GM19025 (cell line): ENCODE results near the gene SCNM1.
"Not testable (repeated sequence)": the region's sequence is repeated elsewhere in the genome, so short reads cannot be mapped to it uniquely, and the experiment has no call there.

Experiments used
- ATAC-seq: cut with Tn5 transposase; IDR thresholded peaks from one replicate; pipeline ENCODE4 v1.9.1; 2021; ENCODE audit warnings: mild to moderate bottlenecking, low read depth, moderate library complexity; ENCODE audit not compliant: unreplicated experiment

Gene SCNM1

DNA sequence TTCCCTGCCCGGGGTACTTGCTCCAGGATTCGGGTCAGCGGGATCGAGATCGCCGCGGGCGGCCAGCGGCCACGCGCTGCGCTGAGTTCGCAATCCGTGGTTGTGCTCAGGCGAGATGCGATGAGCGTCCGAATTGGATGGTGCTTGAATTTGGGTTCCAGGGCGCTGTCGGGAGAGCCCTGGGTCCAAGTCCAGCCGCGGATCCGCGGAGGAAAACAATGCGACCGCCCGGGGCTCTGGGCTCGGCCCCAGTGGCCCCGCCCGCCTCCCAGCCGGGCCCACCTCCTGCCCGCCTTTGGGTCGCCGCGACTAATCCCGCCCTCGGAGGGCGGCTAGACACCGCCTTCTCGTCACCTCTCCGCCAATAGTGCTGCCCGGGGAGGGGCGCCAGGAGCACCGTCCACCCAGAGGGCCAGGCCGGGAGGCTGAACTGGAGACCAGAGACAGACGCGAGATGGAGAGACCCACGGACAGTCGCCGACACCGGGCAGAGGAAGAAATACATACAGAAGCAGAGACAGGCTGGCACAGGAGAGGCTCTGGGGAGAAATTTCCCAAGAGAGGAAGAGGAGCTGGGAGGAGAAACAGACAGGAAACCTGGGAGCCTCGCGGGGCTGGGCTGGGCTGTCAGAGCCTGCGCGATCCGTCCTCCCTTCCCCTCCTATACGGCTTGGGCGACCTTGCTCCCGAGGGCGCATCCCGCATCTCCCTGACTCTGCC, 19.4 kb upstream of the SCNM1 start, which contains the start of gene SEMA6C:
SEMA6C (minus strand) TSS at position 220 of the 720 bp plus-strand sequence. CDS start 4,010 bp downstream, outside the sequence.
- ATAC-seq: peak; percentile 100

DNA sequence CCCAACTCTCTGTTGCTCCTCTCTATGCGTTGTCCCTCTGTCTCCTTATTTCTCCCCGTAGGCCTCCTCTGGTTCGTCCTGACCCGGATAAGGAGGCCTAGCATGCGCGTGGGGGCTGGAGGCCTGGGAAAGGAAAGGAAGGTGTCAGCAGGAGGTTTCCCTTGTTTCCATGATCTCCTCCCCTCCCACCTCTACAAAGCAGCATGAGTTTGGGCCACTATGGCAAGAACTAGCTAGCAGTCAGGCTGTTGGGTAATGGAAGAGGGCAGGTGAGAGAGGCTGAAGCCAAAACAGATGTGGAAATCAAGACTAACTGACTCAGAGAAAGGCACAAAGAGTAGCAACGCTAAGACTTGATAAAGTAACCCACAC, 18.8 kb upstream of the SCNM1 start:
- no peak for ATAC-seq

DNA sequence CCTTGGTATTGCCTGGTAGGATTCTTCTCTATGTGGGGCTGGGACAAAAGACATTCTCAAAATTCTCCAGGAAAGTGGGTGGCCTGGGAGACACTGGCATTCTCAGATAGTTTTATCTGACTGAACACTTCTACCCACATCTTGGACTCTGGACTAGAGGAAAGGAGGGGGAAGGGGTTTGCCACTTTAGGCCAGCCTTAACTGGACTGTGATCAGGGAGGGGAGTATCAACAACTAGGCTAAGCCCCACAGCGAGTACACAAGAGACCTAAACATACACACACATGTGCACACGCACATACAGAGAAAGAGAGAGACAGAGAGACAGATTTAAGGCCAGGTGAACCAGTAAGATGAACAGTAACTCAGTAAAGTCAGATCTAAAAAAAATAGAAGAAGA, 18.3 kb upstream of the SCNM1 start:
- no peak for ATAC-seq

DNA sequence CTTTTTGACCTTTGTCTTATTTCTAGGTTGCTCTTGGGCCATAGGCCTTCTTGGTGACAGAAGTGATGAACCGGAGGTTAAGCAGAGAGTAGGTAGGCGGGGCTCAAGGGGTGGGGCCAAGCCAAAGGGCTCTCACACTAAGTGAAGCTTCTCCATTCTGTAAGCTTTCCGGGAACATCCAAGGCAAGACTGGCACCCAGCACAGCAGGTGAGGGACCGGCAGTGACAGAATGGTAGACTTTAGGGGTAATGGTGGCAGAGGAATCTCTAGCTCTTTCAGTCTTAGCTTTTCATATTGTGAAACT, 9.5 kb upstream of the SCNM1 start, which contains the start of gene TNFAIP8L2:
TNFAIP8L2 (plus strand) TSS at position 135 of the 305 bp plus-strand sequence. CDS start 2,049 bp downstream, outside the sequence.
- peak; percentile 49 for ATAC-seq

DNA sequence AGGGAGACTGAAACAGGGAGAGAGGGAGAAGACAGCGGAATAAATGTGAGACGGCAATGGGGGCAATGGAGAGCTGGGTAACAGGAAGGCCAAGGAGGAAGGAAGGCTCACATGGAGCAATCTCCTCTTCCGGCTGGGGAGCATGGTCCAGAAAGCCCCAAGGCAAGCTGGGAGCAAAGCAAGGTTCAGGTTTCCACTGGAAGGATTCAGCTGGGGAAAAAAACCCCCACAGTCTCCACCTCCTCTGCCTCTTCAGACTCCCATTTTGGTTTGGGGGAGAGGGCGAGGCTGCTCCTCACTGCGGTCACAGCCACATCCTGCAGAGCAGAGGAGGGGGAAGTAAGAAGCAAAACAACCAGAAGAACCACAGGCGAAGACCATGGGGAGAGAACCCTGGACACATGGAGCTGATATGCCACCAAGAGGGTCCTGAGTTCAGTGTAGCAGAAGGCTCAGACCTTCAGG, 8.8 kb upstream of the SCNM1 start:
- ATAC-seq: no peak

DNA sequence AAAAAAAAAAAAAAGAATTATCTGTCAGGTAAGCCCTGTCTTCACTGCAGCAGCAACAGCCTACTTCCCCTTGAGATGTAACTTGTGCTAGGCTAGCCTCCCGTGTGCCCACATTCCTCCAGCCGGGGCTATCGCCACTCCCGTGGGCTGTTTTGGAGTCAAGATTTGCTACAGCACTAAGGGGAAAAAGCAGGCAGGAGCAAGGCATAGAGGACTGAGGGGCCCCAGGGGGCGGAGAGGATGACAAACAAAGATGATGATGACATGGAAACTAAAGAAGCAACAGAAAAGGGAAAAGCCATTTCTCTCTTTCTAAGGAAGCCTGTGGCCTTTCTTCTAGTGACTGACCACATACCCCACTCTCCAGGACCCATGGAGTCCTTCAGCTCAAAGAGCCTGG, 7.6 kb upstream of the SCNM1 start:
- ATAC-seq: no peak

DNA sequence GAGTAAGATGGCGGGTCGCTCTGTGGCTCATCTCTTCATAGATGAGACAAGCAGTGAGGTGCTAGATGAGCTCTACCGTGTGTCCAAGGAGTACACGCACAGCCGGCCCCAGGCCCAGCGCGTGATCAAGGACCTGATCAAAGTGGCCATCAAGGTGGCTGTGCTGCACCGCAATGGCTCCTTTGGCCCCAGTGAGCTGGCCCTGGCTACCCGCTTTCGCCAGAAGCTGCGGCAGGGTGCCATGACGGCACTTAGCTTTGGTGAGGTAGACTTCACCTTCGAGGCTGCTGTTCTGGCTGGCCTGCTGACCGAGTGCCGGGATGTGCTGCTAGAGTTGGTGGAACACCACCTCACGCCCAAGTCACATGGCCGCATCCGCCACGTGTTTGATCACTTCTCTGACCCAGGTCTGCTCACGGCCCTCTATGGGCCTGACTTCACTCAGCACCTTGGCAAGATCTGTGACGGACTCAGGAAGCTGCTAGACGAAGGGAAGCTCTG, 7.1 kb upstream of the SCNM1 start:
- no peak for ATAC-seq

DNA sequence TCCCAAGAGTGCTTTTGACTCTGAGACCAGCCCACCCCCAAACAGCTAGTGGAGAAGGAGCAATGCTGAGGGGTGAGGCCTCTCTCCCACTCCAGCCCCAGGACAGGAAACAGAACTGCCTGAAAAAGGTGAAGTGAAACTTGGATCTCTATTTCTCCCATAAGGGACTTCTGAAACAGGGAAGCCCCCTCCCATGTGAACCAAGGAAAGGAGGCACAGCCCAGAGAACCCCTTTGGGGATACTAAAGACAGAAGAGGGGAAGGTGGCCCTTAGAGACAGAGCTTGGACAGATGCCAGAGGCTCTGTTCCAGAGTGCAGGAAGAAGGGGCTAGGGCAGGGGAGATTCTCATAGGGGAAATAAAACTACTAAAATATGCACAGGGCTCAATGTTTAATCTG, 6.6 kb upstream of the SCNM1 start:
- no peak for ATAC-seq

DNA sequence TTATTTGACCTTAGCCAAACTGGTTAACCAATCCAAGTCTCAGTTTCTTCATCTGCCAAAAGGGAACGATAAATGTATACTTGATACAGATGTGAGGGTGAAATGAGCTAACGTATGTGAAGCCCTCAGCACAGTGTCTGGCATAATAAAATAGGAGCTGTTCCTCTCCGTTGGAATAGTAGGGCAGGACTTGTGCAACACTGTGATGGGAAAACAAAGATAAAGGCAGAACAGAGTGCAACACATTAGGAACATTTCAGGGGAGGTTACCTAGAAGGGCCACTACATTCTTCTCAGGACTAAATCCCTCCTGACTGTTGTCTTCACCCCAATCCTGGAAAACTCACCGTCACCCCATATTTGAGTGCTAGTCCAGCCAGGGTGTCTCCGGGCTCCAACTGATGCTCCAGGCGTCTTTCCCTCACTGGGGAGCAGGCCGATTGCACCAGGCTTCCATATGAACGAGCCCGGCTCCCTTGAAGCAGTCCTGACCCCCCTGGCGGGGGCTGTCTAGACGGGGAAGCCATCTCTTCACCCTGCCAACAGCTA, 1.1 kb upstream of the SCNM1 start:
- ATAC-seq: no peak

DNA sequence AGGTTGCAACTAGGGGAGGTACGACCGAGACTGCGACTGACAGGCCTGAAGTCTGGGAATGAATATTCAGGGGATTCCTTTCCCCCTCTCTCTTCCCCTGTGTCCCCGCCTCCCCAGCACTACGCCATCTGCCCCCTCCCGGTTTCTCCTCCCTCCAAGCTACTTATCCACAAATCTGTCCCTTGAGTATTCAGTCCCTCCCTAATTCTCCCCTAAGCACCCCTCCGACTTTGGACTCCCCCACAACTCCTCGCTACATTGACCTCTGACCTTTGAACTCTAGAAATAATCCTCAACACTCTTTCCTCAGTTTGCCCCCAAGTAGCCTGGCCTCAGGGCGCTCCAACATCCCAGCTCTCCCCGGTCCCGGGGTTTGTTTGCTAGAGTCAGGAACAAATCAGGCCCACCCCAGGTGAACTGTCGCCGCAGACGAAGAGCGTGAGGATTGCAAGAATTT, 635 bp upstream of the SCNM1 start:
- ATAC-seq: no peak

DNA sequence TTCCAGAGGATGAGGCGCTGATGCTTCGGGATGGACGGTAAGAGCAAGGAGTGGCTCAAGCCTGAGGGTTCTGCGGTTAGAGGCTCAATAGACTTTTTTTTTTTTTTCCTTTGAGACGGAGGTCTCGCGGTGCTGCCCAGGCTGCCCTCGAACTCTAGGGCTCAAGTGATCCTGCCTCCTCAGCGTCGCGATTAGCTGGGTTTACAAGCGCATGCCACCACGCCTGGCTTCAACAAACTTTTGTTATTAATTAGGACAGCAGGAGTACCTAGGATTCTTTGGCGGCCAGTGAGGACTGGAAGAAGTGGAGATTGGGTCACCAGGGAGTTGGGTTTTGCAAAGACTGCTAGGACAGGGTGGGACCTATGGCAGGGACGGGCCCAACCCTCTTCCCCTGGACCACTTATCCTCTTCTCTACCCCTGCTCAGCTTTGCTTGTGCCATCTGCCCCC, 587 bp downstream of the SCNM1 start:
- no peak for ATAC-seq

DNA sequence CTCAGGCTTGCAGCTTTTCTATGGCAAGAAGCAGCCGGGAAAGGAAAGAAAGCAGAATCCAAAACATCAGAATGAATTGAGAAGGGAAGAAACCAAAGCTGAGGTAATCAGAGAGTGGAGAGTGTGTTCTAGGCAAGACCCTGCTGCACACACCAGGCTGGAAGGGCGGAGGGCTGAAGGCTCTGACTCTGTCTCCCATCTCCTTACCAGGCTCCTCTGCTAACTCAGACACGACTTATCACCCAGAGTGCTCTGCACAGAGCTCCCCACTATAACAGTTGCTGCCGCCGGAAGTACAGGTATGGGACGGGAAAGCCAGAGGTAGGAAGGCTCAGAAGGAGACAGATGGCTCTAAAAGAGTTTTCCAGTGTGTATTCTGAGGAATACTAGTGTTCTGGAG, 1.2 kb downstream of the SCNM1 start:
- no peak for ATAC-seq

DNA sequence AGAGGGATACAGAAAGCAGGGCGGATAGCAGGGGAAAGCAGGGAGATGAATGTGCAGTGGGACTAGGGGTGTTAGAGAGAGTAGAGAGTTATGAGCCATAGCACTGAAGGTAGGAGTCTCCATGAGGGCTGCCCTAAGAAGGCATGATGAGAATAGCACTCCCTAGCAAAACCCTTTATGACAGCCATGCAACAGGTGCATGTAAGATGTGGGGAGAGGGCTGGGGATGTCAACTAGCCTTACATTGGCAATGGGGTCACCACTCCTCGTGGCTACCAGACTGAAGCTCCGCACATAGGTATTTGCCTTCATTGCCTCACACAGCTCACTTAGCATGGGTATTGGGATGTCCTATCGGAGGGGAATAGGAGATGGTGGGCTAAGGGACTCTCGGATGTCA, 5.2 kb downstream of the SCNM1 start:
- ATAC-seq: no peak

DNA sequence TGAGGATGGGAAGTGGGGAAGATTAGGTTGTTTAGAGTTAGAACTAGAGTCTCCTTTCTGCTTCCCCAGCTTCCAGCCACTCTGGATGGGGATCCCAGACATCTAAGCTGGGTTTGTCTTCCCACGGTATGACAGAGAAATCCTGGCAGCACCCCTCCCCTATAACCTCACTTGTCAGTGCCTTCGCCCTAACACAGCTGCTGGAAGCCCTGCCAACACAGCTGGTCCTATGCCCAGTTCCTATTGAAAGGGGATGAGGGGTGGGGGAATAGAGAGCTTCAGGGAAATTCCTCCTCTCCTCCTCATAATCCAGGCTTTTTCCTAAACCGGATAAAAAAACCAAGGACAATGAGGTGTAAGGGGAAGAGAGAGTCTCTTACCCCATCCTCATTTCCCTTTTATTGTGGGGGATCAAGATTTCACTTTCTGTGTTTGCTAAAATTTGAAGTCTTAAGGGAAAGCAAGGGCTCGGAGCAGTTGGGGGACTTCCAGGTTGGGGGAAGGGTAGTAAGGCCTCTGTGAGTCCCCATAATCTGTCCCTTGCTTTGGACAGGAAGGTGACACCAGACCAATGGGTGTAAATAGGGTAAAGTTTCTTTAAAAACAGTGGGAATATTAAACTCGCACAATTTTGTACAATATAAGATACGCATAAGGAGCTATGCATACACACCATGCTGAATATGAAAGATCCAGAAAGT, 9.2 kb downstream of the SCNM1 start:
- ATAC-seq: no peak

DNA sequence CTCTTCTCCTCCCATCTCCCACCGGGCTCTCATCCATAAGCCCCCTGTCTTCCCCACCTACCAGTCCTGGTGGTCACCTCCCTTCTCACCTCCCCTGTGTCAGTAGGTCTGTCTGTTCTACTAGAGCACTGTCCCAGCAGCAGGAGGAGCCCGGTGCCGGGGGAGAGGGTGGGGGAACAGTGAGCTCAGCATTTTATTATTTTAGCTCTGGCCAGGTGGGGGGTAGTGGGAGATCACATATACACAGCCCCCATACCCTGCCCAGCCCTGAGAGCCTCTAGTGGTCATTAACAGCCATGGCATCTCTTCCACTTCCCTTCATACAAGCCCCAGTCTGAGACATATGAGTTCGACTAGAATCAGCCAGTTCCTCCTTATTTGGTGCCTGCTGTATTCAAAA, 9.9 kb downstream of the SCNM1 start, which contains the start of gene TMOD4:
TMOD4 (minus strand) TSS at position 119 of the 400 bp plus-strand sequence. CDS start 1,106 bp downstream, outside the sequence.
- ATAC-seq: no peak

DNA sequence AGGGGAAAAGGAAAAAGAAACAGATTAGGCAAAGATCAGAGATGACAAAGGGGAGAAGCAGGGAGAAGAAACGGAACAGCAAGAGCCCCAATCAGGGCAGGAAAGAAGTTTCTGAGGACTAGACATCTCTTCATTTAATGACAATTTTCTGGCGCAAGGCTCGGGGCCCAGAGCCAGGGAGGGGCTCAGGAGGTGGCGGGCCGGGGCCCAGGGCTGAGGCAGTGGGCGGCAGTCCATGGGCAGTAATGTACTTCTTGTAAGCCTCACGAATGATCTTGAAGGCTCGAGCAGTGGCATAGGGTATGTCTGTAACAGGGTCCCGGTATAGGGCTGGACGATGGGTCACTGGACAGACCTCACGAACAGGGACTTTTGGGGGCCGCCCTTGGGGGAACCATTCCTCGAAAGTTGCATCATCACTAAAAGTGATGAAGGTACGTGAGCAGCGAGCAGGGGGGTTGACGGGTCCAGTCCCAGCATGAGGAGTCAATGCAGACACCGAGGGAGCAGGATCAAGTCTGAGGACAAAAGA, 10.6 kb downstream of the SCNM1 start:
- ATAC-seq: no peak

DNA sequence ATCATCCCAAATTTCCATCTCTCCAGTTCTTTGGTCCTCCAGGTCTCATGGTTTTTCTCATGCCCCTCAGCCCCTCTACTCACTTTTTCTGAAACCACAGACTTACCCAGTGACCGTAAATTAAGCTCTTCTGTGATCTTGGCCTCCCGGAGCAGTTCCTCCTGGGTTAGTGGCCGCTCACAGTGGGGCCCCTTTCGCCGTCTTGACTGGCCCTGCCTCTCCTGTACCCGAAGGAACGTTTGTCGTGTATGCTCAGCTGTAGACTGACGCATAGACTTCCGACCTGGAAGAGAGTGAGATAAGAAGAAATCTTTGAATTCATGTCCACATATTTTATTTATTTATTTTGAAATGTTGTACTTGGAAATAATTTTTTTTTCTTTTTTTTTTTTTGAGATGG, 18.3 kb downstream of the SCNM1 start:
- no peak for ATAC-seq

DNA sequence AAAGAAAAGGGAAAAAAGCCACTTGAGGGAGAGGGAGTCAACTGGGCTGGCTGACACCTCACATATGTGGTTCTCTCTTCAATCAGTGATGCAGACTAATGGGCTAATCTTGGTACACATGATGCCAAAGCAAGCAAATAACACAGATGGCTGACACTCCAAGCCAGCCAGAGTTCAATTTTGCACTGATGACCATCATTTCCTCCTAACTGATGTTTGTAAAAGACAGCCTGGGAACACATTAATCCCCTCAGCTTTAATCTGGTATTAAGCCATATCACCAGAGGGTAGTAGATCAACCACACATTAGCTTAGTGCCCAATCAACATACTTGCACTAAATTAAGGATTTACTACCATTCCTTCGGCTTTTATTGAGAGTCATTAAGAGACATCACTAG, 21.3 kb downstream of the SCNM1 start:
- no peak for ATAC-seq

DNA sequence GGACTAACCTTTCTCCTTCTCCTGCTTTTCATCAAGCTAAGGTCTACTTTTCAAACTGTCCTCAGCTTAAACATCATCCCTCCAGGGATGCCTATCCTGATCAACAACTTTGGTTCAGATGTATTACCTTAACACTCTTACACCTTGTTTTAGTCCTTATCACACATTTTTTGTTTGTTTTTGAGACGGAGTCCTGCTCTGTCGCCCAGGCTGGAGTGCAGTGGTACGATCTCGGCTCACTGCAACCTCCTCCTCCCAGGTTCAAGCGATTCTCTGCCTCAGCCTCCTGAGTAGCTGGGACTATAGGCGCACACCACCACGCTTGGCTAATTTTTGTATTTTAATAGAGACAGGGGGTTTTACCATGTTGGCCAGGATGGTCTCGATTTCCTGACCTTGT, 22.7 kb downstream of the SCNM1 start:
- not testable (repeated sequence) for ATAC-seq

DNA sequence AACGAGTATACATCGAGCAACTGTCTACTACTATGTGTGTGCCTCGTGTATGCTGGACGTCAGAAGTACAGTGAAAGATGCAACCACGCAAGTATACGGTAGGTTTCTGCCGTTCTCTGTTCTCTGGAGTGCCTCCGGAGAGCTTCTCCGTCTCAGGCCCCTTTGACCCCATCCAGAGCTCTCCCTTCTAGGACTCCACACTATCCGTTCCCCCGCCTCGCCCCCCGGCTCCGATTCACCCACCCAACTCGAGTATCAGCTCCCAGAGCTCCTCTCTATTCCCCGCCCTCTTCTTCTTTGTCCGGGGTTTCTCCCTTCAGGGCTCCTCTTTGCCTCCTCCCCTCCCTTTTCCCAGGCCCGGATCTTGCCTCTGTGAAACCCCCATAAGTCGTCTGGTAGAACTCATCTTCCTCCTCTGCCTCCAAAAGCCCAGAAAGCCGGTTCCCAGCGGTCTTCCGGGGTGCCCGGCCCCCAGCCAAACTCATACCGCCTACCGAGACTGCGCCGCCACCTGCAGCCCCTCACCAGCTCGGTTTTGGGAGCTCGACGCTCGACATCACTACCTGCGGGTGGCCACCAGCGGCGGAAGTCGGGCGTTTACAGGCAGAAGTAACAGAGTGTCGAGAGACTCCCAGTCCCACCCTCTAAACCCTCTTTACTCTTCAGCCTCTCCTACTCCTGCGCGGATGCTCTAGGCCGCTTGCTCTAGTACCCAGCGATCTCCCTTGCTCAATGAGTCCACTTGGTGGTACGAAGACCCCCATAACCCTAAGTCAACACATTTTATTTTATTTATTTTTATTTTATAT, 23.9 kb downstream of the SCNM1 start, which contains the start of gene VPS72:
VPS72 (minus strand) TSS at position 561 of the 809 bp plus-strand sequence; CDS start at position 485, 76 bp downstream.
- ATAC-seq: peak; percentile 86
